GM18498 (cell line): Measurements from ENCODE around the gene SLC41A3.

Experiments used
- ATAC-seq: cut with Tn5 transposase; IDR thresholded peaks from one replicate; pipeline ENCODE4 v1.9.1; 2021; ENCODE audit warnings: mild to moderate bottlenecking, moderate library complexity; ENCODE audit not compliant: unreplicated experiment

The SLC41A3 gene

GRCh38 chr3:126121074-126121473, 37.1 kb upstream of the SLC41A3 start:
- ATAC-seq, result no peak

- ATAC-seq, result no peak
Measured at GRCh38 chr3:126119976-126120375, 36.1 kb upstream of the SLC41A3 start.

- ATAC-seq, result no peak
Measured at GRCh38 chr3:126119008-126119675, 35.2 kb upstream of the SLC41A3 start.

- no peak for ATAC-seq
Measured at GRCh38 chr3:126118591-126118990, 34.7 kb upstream of the SLC41A3 start.

GRCh38 chr3:126117786-126118185, 33.9 kb upstream of the SLC41A3 start:
- ATAC-seq, result no peak

GRCh38 chr3:126117212-126117611, 33.3 kb upstream of the SLC41A3 start:
- no peak for ATAC-seq

GRCh38 chr3:126116526-126116925, 32.6 kb upstream of the SLC41A3 start:
- no peak for ATAC-seq

GRCh38 chr3:126114443-126115386, 30.8 kb upstream of the SLC41A3 start:
- ATAC-seq, result no peak

- no peak for ATAC-seq
Measured at GRCh38 chr3:126113733-126114442, 30.0 kb upstream of the SLC41A3 start.

GRCh38 chr3:126113238-126113555, 29.3 kb upstream of the SLC41A3 start:
- no peak for ATAC-seq

GRCh38 chr3:126112531-126113237, 28.8 kb upstream of the SLC41A3 start:
- no peak for ATAC-seq

GRCh38 chr3:126111566-126112475, 27.9 kb upstream of the SLC41A3 start:
- no peak for ATAC-seq

- no peak for ATAC-seq
Measured at GRCh38 chr3:126111126-126111551, 27.2 kb upstream of the SLC41A3 start.

- ATAC-seq, result no peak
Measured at GRCh38 chr3:126110431-126111125, 26.7 kb upstream of the SLC41A3 start.

- ATAC-seq, result no peak
Measured at GRCh38 chr3:126109880-126110235, 25.9 kb upstream of the SLC41A3 start.

GRCh38 chr3:126109146-126109879, 25.4 kb upstream of the SLC41A3 start:
- ATAC-seq, result no peak

GRCh38 chr3:126108676-126109050, 24.7 kb upstream of the SLC41A3 start:
- ATAC-seq, result no peak

GRCh38 chr3:126107957-126108675, 24.2 kb upstream of the SLC41A3 start:
- no peak for ATAC-seq
